Astrocyte (in vitro differentiated cells and primary cell): ENCODE measurements around the gene MALAT1.

ENCODE experiments used
- EZH2 ChIP-seq: IDR thresholded peaks from 2 replicates; pipeline ENCODE4 v1.6.1; 2012; ENCODE audit warnings: mild to moderate bottlenecking, low read length, inconsistent platforms; ENCODE audit not compliant: insufficient read depth
- TF ChIP-seq, protein P1 (sequence below): IDR thresholded peaks from 2 replicates; pipeline ENCODE4 v1.5.1; 2011; ENCODE audit warnings: low read depth, mild to moderate bottlenecking, inconsistent platforms, low read length, moderate library complexity; ENCODE audit not compliant: insufficient read depth

GRCh38 chr11:65546217-65546958 is 47.5 kb downstream of the MALAT1 start:
- TF ChIP-seq, protein P1, sequence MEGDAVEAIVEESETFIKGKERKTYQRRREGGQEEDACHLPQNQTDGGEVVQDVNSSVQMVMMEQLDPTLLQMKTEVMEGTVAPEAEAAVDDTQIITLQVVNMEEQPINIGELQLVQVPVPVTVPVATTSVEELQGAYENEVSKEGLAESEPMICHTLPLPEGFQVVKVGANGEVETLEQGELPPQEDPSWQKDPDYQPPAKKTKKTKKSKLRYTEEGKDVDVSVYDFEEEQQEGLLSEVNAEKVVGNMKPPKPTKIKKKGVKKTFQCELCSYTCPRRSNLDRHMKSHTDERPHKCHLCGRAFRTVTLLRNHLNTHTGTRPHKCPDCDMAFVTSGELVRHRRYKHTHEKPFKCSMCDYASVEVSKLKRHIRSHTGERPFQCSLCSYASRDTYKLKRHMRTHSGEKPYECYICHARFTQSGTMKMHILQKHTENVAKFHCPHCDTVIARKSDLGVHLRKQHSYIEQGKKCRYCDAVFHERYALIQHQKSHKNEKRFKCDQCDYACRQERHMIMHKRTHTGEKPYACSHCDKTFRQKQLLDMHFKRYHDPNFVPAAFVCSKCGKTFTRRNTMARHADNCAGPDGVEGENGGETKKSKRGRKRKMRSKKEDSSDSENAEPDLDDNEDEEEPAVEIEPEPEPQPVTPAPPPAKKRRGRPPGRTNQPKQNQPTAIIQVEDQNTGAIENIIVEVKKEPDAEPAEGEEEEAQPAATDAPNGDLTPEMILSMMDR: no peak
- no peak for TF ChIP-seq EZH2
